Testis (tissue), 2 donors: ENCODE results near the gene ABAT.

ENCODE experiments used
- CTCF ChIP-seq, 3 experiments: fragments of 450-650 bp in 2 of 3; fragments of 200-600 bp in 1 of 3; sonication (generic) in 1 of 3; IDR thresholded peaks; one replicate each; pipeline ENCODE4 v1.5.1; 2016 to 2019; ENCODE audit warnings: antibody characterized with exemption in 3 of 3, mild to moderate bottlenecking in 2 of 3, moderate library complexity in 1 of 3
- POLR2A ChIP-seq: fragments of 450-650 bp; IDR thresholded peaks from one replicate; pipeline ENCODE4 v1.6.1; 2017; ENCODE audit warnings: antibody characterized with exemption, mild to moderate bottlenecking, moderate library complexity

GRCh38 chr16:8781797-8782196 lies 107.4 kb downstream of the ABAT start:
- TF ChIP-seq CTCF (IDR thresholded peaks at IDR 0.05) (no peak), POLR2A (no peak)
